GM18861 (cell line): ENCODE results near the gene BTBD19.
"Not testable (repeated sequence)": the region's sequence is repeated elsewhere in the genome, so short reads cannot be mapped to it uniquely, and the experiment has no call there.

ENCODE experiments used
- ATAC-seq: cut with Tn5 transposase; IDR thresholded peaks from one replicate; pipeline ENCODE4 v1.9.1; 2021; ENCODE audit not compliant: unreplicated experiment

Gene BTBD19

GRCh38 chr1:44807364-44808062 lies 810 bp upstream of the BTBD19 start:
- peak; percentile 17 for ATAC-seq

GRCh38 chr1:44808938-44809917 lies 905 bp downstream of the BTBD19 start:
- peak; percentile 47 for ATAC-seq

GRCh38 chr1:44810101-44810761 lies 1.9 kb downstream of the BTBD19 start:
- ATAC-seq = no peak

- not testable (repeated sequence) for ATAC-seq
Measured at GRCh38 chr1:44810762-44811105, 2.4 kb downstream of the BTBD19 start.

- ATAC-seq = no peak
Measured at GRCh38 chr1:44811234-44811633, 2.9 kb downstream of the BTBD19 start.

- no peak for ATAC-seq
Measured at GRCh38 chr1:44812822-44813543, 4.7 kb downstream of the BTBD19 start.

GRCh38 chr1:44815926-44816325 lies 7.6 kb downstream of the BTBD19 start:
- ATAC-seq = not testable (repeated sequence)

- no peak for ATAC-seq
Measured at GRCh38 chr1:44817307-44817706, 9.0 kb downstream of the BTBD19 start.

GRCh38 chr1:44817771-44818495 lies 9.6 kb downstream of the BTBD19 start:
- ATAC-seq = no peak

- ATAC-seq = no peak
Measured at GRCh38 chr1:44819196-44819607, 10.9 kb downstream of the BTBD19 start.

- ATAC-seq = peak; percentile 72
Measured at GRCh38 chr1:44819608-44820327, 11.4 kb downstream of the BTBD19 start.

- no peak for ATAC-seq
Measured at GRCh38 chr1:44820328-44821239, 12.3 kb downstream of the BTBD19 start.

- ATAC-seq = no peak
Measured at GRCh38 chr1:44821240-44821715, 13.0 kb downstream of the BTBD19 start.

GRCh38 chr1:44822131-44822701 lies 13.9 kb downstream of the BTBD19 start:
- no peak for ATAC-seq

- no peak for ATAC-seq
Measured at GRCh38 chr1:44822981-44823451, 14.7 kb downstream of the BTBD19 start.

GRCh38 chr1:44824392-44824791 lies 16.1 kb downstream of the BTBD19 start:
- not testable (repeated sequence) for ATAC-seq

- no peak for ATAC-seq
Measured at GRCh38 chr1:44826375-44827196, 18.3 kb downstream of the BTBD19 start.
